GM12878 (cell line): ENCODE results near the gene RPL22. TPM values are rescaled to one million over a fixed set of nuclear protein-coding genes. Genes with fewer than 3 reads are reported as not detected.

Source experiments
- ATAC-seq: fragments of 200-7000 bp; cut with Tn5 transposase; 3 replicates; pipeline ENCODE4 v1.9.1; 2020; ENCODE audit warnings: mild to moderate bottlenecking, moderate library complexity
- BruUV-seq: library from RNA; stranded (reverse); fragments of 400-500 nt; replicated peaks from 2 replicates; lab custom pipeline; 2021; lab: Mats Ljungman, UMichigan
- CTCF ChIA-PET: fragments of 300-600 bp; sonication (Branson Sonifier 250); formaldehyde crosslinking; extraction: SDS; loops from one replicate; lab custom pipeline; 2021; ENCODE audit warnings: inconsistent platforms; lab: Yijun Ruan, JAX
- POLR2A ChIA-PET: fragments of 350-600 bp; formaldehyde crosslinking; extraction: SDS; loops from one replicate; lab custom pipeline; 2021; ENCODE audit warnings: inconsistent platforms; lab: Charles Lee
- RAD21 ChIA-PET: fragments of 300-600 bp; sonication (Branson Sonifier 250); formaldehyde crosslinking; loops from one replicate; lab custom pipeline; 2023; ENCODE audit warnings: antibody characterized with exemption; ENCODE audit not compliant: unreplicated experiment; lab: Charles Lee
- SMC1A ChIA-PET: fragments of 300-600 bp; sonication (Branson Sonifier 250); formaldehyde crosslinking; loops from one replicate; lab custom pipeline; 2023; ENCODE audit not compliant: unreplicated experiment, uncharacterized antibody; lab: Charles Lee
- DNase-seq: peaks from one replicate; pipeline ENCODE4 v3.0.0-alpha.2; 2011; ENCODE audit warnings: low read depth, low spot score
- FAIRE-seq: peaks from 3 replicates; lab custom pipeline; 2011; peaks lifted over from hg19 to GRCh38; lab: Jason Lieb, UNC
- H2AFZ ChIP-seq: 2 replicates; pipeline ENCODE4 v1.6.0; 2011; ENCODE audit warnings: low read depth, low read length, control low read depth; ENCODE audit not compliant: control insufficient read depth
- H3K27ac ChIP-seq: 2 replicates; pipeline ENCODE4 v1.5.1; 2011; ENCODE audit warnings: control low read depth; ENCODE audit not compliant: control insufficient read depth, insufficient read depth
- H3K27me3 ChIP-seq, 2 experiments: replicated peaks in 1 of 2; 2 replicates each; pipeline versions ENCODE4 v1.6.0 to v1.6.1; 2011; ENCODE audit warnings: low read length in 1 of 2; ENCODE audit not compliant: control insufficient read depth in 2 of 2, insufficient read depth in 2 of 2
- H3K36me3 ChIP-seq, 2 experiments: 2 replicates each; pipeline ENCODE4 v1.5.1; 2011; ENCODE audit warnings: low read length in 1 of 2; ENCODE audit not compliant: control insufficient read depth in 2 of 2, insufficient read depth in 2 of 2
- H3K4me1 ChIP-seq: 2 replicates; pipeline ENCODE4 v1.6.1; 2011; ENCODE audit warnings: mild to moderate bottlenecking, low read length, moderate library complexity, mixed read lengths; ENCODE audit not compliant: control insufficient read depth, insufficient read depth
- H3K4me2 ChIP-seq: 2 replicates; pipeline ENCODE4 v1.6.0; 2011; ENCODE audit warnings: control low read depth; ENCODE audit not compliant: control insufficient read depth, insufficient read depth
- H3K4me3 ChIP-seq: fragments of 200-600 bp; sonication (generic); 2 replicates; pipeline ENCODE4 v1.5.1; 2016
- H3K79me2 ChIP-seq: 2 replicates; pipeline ENCODE4 v1.6.0; 2011; ENCODE audit warnings: low read length; ENCODE audit not compliant: control insufficient read depth, insufficient read depth
- H3K9ac ChIP-seq: 2 replicates; pipeline ENCODE4 v1.8.0; 2011; ENCODE audit warnings: low read length, control low read depth, mixed read lengths; ENCODE audit not compliant: control insufficient read depth, insufficient read depth
- H3K9me3 ChIP-seq: replicated peaks from 3 replicates; pipeline ENCODE4 v1.5.1; 2011; ENCODE audit warnings: mild to moderate bottlenecking, low read length; ENCODE audit not compliant: control insufficient read depth, insufficient read depth
- H4K20me1 ChIP-seq: 2 replicates; pipeline ENCODE4 v1.6.0; 2011; ENCODE audit not compliant: control insufficient read depth, insufficient read depth
- ATF3 ChIP-seq: IDR thresholded peaks from 2 replicates; pipeline ENCODE4 v1.6.1; 2011; ENCODE audit warnings: low read depth, mild to moderate bottlenecking, low read length, moderate library complexity, borderline replicate concordance; ENCODE audit errors: extremely low read depth
- BCLAF1 ChIP-seq: fragments of 450-650 bp; IDR thresholded peaks from 2 replicates; pipeline ENCODE4 v1.6.1; 2017; ENCODE audit warnings: antibody characterized with exemption, mild to moderate bottlenecking, moderate library complexity
- BMI1 ChIP-seq: fragments of 450-650 bp; IDR thresholded peaks from 2 replicates; pipeline ENCODE4 v1.6.1; 2016; ENCODE audit warnings: mild to moderate bottlenecking, moderate library complexity, borderline replicate concordance
- CREB1 ChIP-seq: IDR thresholded peaks from 2 replicates; pipeline ENCODE4 v1.6.1; 2012; ENCODE audit warnings: low read depth, mild to moderate bottlenecking, inconsistent platforms
- DPF2 ChIP-seq: fragments of 450-650 bp; IDR thresholded peaks from 2 replicates; pipeline ENCODE4 v1.6.1; 2017; ENCODE audit warnings: mild to moderate bottlenecking
- E4F1 ChIP-seq: fragments of 450-650 bp; IDR thresholded peaks from 2 replicates; pipeline ENCODE4 v1.6.1; 2018; ENCODE audit warnings: borderline replicate concordance, mild to moderate bottlenecking; ENCODE audit not compliant: partially characterized antibody
- MTA2 ChIP-seq: fragments of 450-650 bp; IDR thresholded peaks from 2 replicates; pipeline ENCODE4 v1.6.1; 2016; ENCODE audit warnings: low read depth, mild to moderate bottlenecking, moderate library complexity
- NFXL1 ChIP-seq: fragments of 450-650 bp; IDR thresholded peaks from 2 replicates; pipeline ENCODE4 v1.6.1; 2017; ENCODE audit warnings: antibody characterized with exemption, mild to moderate bottlenecking, borderline replicate concordance
- NR2F1 ChIP-seq: fragments of 450-650 bp; conservative IDR thresholded peaks from 2 replicates; pipeline ENCODE4 v1.6.1; 2017; ENCODE audit warnings: mild to moderate bottlenecking
- RELA ChIP-seq: fragments of 450-650 bp; IDR thresholded peaks from 2 replicates; pipeline ENCODE4 v1.8.0; 2014; ENCODE audit warnings: borderline replicate concordance; ENCODE audit not compliant: partially characterized antibody
- STAT3 ChIP-seq: IDR thresholded peaks from 2 replicates; pipeline ENCODE4 v1.6.1; 2011; ENCODE audit warnings: low read depth, low read length, improper control_type of control experiment
- TAF1 ChIP-seq: IDR thresholded peaks from 2 replicates; pipeline ENCODE4 v1.6.1; 2011; ENCODE audit warnings: mild to moderate bottlenecking, low read depth, low read length, borderline replicate concordance
- TCF12 ChIP-seq: IDR thresholded peaks from 2 replicates; pipeline ENCODE4 v1.6.1; 2011; ENCODE audit warnings: low read depth, mild to moderate bottlenecking, low read length
- whole genome bisulfite sequencing: methylation state at CpG from one replicate; pipeline ENCODE4 v1.1.6; 2016; ENCODE audit warnings: low lambda C conversion rate; ENCODE audit not compliant: insufficient replicate concordance, insufficient coverage; ENCODE audit errors: missing lambda C conversion rate; 5-methylcytosine and 5-hydroxymethylcytosine counted together
- in situ Hi-C: fragments of 300-500 bp; cut with MboI; formaldehyde crosslinking; loops from 9 replicates; pipeline ENCODE4 v1.14.3; 2018; ENCODE audit warnings: mixed read lengths
- intact Hi-C: fragments of 100-400 bp; cut with micrococcal nuclease; formaldehyde crosslinking; loops from one replicate; pipeline ENCODE4 v1.14.2; 2022; ENCODE audit not compliant: unreplicated experiment
- polyA plus RNA-seq, 11 experiments: library from polyadenylated mRNA; depleted of rRNA in 4 of 11; unstranded in 6 of 11; stranded (reverse) in 5 of 11; fragments of >200 nt; fragmentation: Nextera tagmentation in 4 of 11; fragmentation: Illumina TruSeq in 1 of 11; extraction: Ambion mirVana in 4 of 11; extraction: Trizol in 1 of 11; gene quantifications; 1 replicate in 1 of 11; 2 replicates in 10 of 11; pipeline versions ENCODE4 v1.2.1 to v1.2.3, GENCODE V29; 2011 to 2016; ENCODE audit warnings: inconsistent platforms in 2 of 11, missing spikeins in 2 of 11, low read depth in 1 of 11
- total RNA-seq, 4 experiments: library from RNA; depleted of rRNA in 3 of 4; stranded (reverse); fragments of >200 nt in 3 of 4; fragmentation: Illumina TruSeq in 1 of 4; extraction: Trizol in 1 of 4; gene quantifications; 2 replicates each; pipeline versions ENCODE4 v1.2.1 to v1.2.3, GENCODE V29; 2013 to 2021

RPL22 gene
- total and polyA plus RNA-seq, 10 of the 15 experiments (the other 5 are each of a cell fraction or from before 2014, with no cell fraction given): 191 to 560 (median 430) TPM

- ATAC-seq (no peak), DNase-seq (no peak), FAIRE-seq (no peak)
- Histone ChIP-seq H2AFZ (no peak overlapping the region), H3K9ac (no peak overlapping the region), H3K36me3 (no peaks in the 10 kb centered on the region), H4K20me1 (no peaks in the 10 kb centered on the region), H3K4me3 (no peak overlapping the region), H3K9me3 (no peaks in the 10 kb centered on the region), H3K4me2 (no peak overlapping the region), H3K79me2 (peaks cover 12% of the 10 kb centered on the region), H3K4me1 (peaks cover 4% of the 10 kb centered on the region; the same call in 1 of the 2 replicates), H3K27ac (no peak overlapping the region), H3K27me3 (peaks cover 17 to 19% of the 10 kb centered on the region in 2 experiments)
- ChIA-PET SMC1A (interaction anchor here (0.6 to 2.2 kb wide), 3 partner anchors 8 to 247 kb away, joined by 3 to 6 read pairs (median 4); partner anchors contain the start of gene RNF207), POLR2A (no interaction called here), RAD21 (interaction anchor here (1.5 kb wide), 1 partner anchor 31 kb away, joined by 3 read pairs; no protein-coding TSS in a partner anchor), CTCF (interaction anchor here (0.6 to 3.8 kb wide), 8 partner anchors 8 to 175 kb away, joined by 3 to 16 read pairs (median 6); partner anchors contain the start of gene RNF207)
- TF ChIP-seq NFXL1 (no peak), STAT3 (no peak), DPF2 (no peak), MTA2 (no peak), E4F1 (no peak), TAF1 (no peak), ATF3 (no peak), CREB1 (no peak), NR2F1 (no peak), TCF12 (no peak), RELA (no peak), BCLAF1 (no peak), BMI1 (no peak)
- intact Hi-C loops: no loop called here
- BruUV-seq: no TSS peak
- 16% methylated on average over 7 of the region's 7 CpGs for WGBS
- in situ Hi-C loops: no loop called here
Observed at GRCh38 chr1:6239213-6239752, 39.9 kb upstream of the RPL22 start.
